NCI-H226 (cell line): ENCODE measurements around the gene SINHCAF.
"Not testable (repeated sequence)": the region's sequence is repeated elsewhere in the genome, so short reads cannot be mapped to it uniquely, and the experiment has no call there.

ENCODE experiments used
- DNase-seq: peaks from one replicate; pipeline ENCODE4 v3.0.0-alpha.2; 2015

SINHCAF gene

GRCh38 chr12:31259136-31259886 is 66.6 kb downstream of the SINHCAF start:
- DNase-seq: no peak

GRCh38 chr12:31257784-31258183 is 68.2 kb downstream of the SINHCAF start:
- no peak for DNase-seq

GRCh38 chr12:31251707-31252611 is 74.0 kb downstream of the SINHCAF start:
- DNase-seq: not testable (repeated sequence)

- no peak for DNase-seq
Observed at GRCh38 chr12:31250179-31250578, 75.8 kb downstream of the SINHCAF start.

- no peak for DNase-seq
Observed at GRCh38 chr12:31249356-31249755, 76.6 kb downstream of the SINHCAF start.

GRCh38 chr12:31248815-31249214 is 77.1 kb downstream of the SINHCAF start:
- DNase-seq: no peak

GRCh38 chr12:31248337-31248736 is 77.6 kb downstream of the SINHCAF start:
- DNase-seq: no peak

- DNase-seq: no peak
Observed at GRCh38 chr12:31246470-31246850, 79.5 kb downstream of the SINHCAF start.

GRCh38 chr12:31245822-31246469 is 80.0 kb downstream of the SINHCAF start:
- DNase-seq: no peak

GRCh38 chr12:31242418-31242817 is 83.5 kb downstream of the SINHCAF start:
- not testable (repeated sequence) for DNase-seq

GRCh38 chr12:31238764-31239387 is 87.1 kb downstream of the SINHCAF start:
- peak; percentile 30 for DNase-seq

- not testable (repeated sequence) for DNase-seq
Observed at GRCh38 chr12:31238333-31238732, 87.6 kb downstream of the SINHCAF start.

- DNase-seq: no peak
Observed at GRCh38 chr12:31236998-31237637, 88.8 kb downstream of the SINHCAF start.

- DNase-seq: no peak
Observed at GRCh38 chr12:31235868-31236395, 90.0 kb downstream of the SINHCAF start.

- DNase-seq: no peak
Observed at GRCh38 chr12:31234955-31235867, 90.7 kb downstream of the SINHCAF start.

- no peak for DNase-seq
Observed at GRCh38 chr12:31234053-31234840, 91.7 kb downstream of the SINHCAF start.

GRCh38 chr12:31233061-31233730 is 92.8 kb downstream of the SINHCAF start:
- no peak for DNase-seq

- DNase-seq: no peak
Observed at GRCh38 chr12:31232361-31232965, 93.5 kb downstream of the SINHCAF start.
